ENCODE measurements around the gene RNF25.

DNA sequence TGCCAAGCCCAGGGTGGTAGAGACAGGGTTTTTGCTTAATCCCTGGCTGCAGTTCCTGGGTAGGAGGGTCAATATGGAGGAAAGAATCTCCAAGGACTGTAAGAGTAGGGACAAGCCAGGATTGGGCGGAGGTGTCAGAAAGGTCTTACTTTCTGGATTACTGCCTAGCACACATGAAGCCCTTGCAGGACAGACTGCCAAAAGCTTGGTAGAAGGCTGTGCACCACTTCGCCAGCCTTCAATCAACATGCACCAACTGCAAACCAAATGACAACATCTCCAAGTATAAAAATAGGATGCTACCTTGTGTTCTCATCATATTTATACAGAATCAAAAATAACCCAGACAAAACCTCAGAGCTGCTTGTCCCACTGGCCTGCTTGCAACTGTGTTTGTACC lies 16.1 kb downstream of the RNF25 start:
- TF ChIP-seq CTCF (conservative IDR thresholded peaks at IDR 0.05; ENCODE audit: low read length) (no peak), EZH2phosphoT487 (IDR thresholded peaks at IDR 0.05; ENCODE audit: borderline replicate concordance) (no peak)
